Upper lobe of right lung (tissue), 1 donor: Measurements from ENCODE around the gene FKBP7. TPM values are rescaled to one million over a fixed set of nuclear protein-coding genes. Genes with fewer than 3 reads are reported as not detected.
"Not testable (repeated sequence)": the region's sequence is repeated elsewhere in the genome, so short reads cannot be mapped to it uniquely, and the experiment has no call there.

ENCODE experiments used
- ATAC-seq: fragments of 200-7000 bp; cut with Tn5 transposase; one replicate; pipeline ENCODE4 v1.9.1; 2020; ENCODE audit warnings: mild to moderate bottlenecking, moderate library complexity
- DNase-seq: peaks from one replicate; pipeline ENCODE4 v3.0.0-alpha.2; 2020
- H3K27ac ChIP-seq: fragments of 200-600 bp; one replicate; pipeline ENCODE4 v1.8.0; 2022
- H3K27me3 ChIP-seq: fragments of 200-600 bp; one replicate; pipeline ENCODE4 v1.8.0; 2022; ENCODE audit warnings: mild to moderate bottlenecking
- H3K36me3 ChIP-seq: fragments of 200-600 bp; one replicate; pipeline ENCODE4 v1.8.0; 2022
- H3K4me1 ChIP-seq: fragments of 200-600 bp; one replicate; pipeline ENCODE4 v1.8.0; 2022
- H3K4me3 ChIP-seq: fragments of 200-600 bp; one replicate; pipeline ENCODE4 v1.8.0; 2022; ENCODE audit warnings: mild to moderate bottlenecking
- H3K9me3 ChIP-seq: fragments of 200-600 bp; one replicate; pipeline ENCODE4 v1.8.0; 2022
- intact Hi-C: fragments of 100-400 bp; cut with DNase I; formaldehyde crosslinking; loops from one replicate; pipeline ENCODE4 v1.11.0; 2022
- total RNA-seq: library from RNA; stranded (reverse); fragmentation: NEBNext Ultra II Directional; extraction: Animal tissue kit (Norgen Biotek cat#: 25700); gene quantifications from one replicate; pipeline ENCODE4 v1.2.1, GENCODE V29; 2021
- TF ChIP-seq, protein P1 (sequence below): fragments of 200-600 bp; IDR thresholded peaks from one replicate; pipeline ENCODE4 v1.8.0; 2022; ENCODE audit warnings: antibody characterized with exemption
- donor health status: DM: no; HTN: yes; CAD: no; lungs with severe emphysema.

The FKBP7 gene
- total RNA-seq, 1 donor from 2014 or later: 7.3 TPM

GRCh38 chr2:178478130-178478438 is 316 bp downstream of the FKBP7 start:
- H3K4me1 ChIP-seq: peaks cover 31% of the 10 kb centered on the region
- TF ChIP-seq, protein P1, sequence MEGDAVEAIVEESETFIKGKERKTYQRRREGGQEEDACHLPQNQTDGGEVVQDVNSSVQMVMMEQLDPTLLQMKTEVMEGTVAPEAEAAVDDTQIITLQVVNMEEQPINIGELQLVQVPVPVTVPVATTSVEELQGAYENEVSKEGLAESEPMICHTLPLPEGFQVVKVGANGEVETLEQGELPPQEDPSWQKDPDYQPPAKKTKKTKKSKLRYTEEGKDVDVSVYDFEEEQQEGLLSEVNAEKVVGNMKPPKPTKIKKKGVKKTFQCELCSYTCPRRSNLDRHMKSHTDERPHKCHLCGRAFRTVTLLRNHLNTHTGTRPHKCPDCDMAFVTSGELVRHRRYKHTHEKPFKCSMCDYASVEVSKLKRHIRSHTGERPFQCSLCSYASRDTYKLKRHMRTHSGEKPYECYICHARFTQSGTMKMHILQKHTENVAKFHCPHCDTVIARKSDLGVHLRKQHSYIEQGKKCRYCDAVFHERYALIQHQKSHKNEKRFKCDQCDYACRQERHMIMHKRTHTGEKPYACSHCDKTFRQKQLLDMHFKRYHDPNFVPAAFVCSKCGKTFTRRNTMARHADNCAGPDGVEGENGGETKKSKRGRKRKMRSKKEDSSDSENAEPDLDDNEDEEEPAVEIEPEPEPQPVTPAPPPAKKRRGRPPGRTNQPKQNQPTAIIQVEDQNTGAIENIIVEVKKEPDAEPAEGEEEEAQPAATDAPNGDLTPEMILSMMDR: no peak
- H3K27me3 ChIP-seq: no peaks in the 10 kb centered on the region
- intact Hi-C loops: no loop called here
- no peaks in the 10 kb centered on the region for H3K9me3 ChIP-seq
- H3K27ac ChIP-seq: peak overlapping the region; percentile 92
- peak overlapping the region; percentile 63 for H3K4me3 ChIP-seq
- DNase-seq: no peak
- no peaks in the 10 kb centered on the region for H3K36me3 ChIP-seq
- ATAC-seq: no peak

GRCh38 chr2:178477443-178478129 is 814 bp downstream of the FKBP7 start:
- Histone ChIP-seq H3K27me3 (no peaks in the 10 kb centered on the region), H3K36me3 (no peaks in the 10 kb centered on the region), H3K4me1 (peaks cover 26% of the 10 kb centered on the region), H3K4me3 (peak overlapping the region; percentile 63), H3K9me3 (no peaks in the 10 kb centered on the region), H3K27ac (peak overlapping the region; percentile 92)
- ATAC-seq: no peak
- intact Hi-C loops: no loop called here
- no peak for DNase-seq
- TF ChIP-seq, protein P1: no peak

DNA sequence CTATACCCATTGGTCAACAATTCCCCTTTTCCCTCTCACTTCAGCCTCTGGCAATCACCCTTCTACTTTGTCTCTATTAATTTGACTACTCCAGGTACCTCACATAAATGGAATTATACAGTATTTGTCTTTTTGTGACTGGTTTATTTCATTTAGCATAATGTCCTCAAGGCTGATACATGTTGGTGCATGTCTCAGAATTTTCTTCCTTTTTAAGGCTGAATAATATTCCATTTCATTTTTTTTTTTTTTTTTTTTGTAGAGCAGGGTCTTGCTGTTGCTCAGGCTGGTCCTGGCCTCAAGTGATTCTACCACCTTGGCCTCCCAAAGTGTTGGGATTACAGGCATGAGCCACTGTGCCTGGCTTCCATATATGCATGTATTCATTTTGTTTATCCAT is 1.9 kb downstream of the FKBP7 start:
- peaks cover 15% of the 10 kb centered on the region for H3K4me1 ChIP-seq
- H3K9me3 ChIP-seq: no peaks in the 10 kb centered on the region
- intact Hi-C loops: no loop called here
- ATAC-seq: no peak
- no peak overlapping the region for H3K4me3 ChIP-seq
- H3K36me3 ChIP-seq: no peaks in the 10 kb centered on the region
- no peak for DNase-seq
- no peak overlapping the region for H3K27ac ChIP-seq
- TF ChIP-seq, protein P1: no peak
- no peaks in the 10 kb centered on the region for H3K27me3 ChIP-seq

DNA sequence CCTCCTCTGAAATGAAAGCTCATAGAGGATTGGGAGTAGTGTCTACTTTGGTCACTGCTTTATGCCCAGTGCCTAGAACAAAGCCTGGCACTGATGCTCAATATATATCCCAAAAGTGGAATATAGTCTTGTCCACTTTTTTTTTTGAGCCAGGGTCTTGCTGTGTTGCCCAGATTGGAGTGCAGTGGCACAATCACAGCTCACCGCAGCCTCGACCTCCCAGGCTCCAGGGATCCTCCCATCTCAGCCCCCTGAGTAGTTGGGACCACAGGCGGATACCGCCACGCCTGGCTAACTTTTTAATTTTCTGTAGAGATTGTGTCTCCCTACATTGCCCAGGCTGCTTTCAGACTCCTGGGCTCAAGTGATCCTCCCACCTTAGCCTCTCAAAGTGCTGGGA is 3.8 kb downstream of the FKBP7 start:
- TF ChIP-seq, protein P1: no peak
- Histone ChIP-seq H3K9me3 (no peaks in the 10 kb centered on the region), H3K4me3 (no peak overlapping the region), H3K4me1 (peaks cover 8% of the 10 kb centered on the region), H3K27me3 (no peaks in the 10 kb centered on the region), H3K27ac (no peak overlapping the region), H3K36me3 (no peaks in the 10 kb centered on the region)
- ATAC-seq (no peak), DNase-seq (no peak)
- intact Hi-C loops: no loop called here

- TF ChIP-seq, protein P1: no peak
- intact Hi-C loops: no loop called here
- DNase-seq: no peak
- ATAC-seq: no peak
- Histone ChIP-seq H3K9me3 (no peaks in the 10 kb centered on the region), H3K27me3 (no peaks in the 10 kb centered on the region), H3K27ac (no peak overlapping the region), H3K4me1 (peaks cover 1% of the 10 kb centered on the region), H3K36me3 (no peaks in the 10 kb centered on the region), H3K4me3 (no peak overlapping the region)
Observed at GRCh38 chr2:178473931-178474330, 4.5 kb downstream of the FKBP7 start.

- Histone ChIP-seq H3K27ac (no peak overlapping the region), H3K9me3 (no peaks in the 10 kb centered on the region), H3K4me1 (no peaks in the 10 kb centered on the region), H3K4me3 (no peak overlapping the region), H3K36me3 (peaks cover 3% of the 10 kb centered on the region), H3K27me3 (no peaks in the 10 kb centered on the region)
- intact Hi-C loops: no loop called here
- ATAC-seq: no peak
- TF ChIP-seq, protein P1: no peak
- DNase-seq: no peak
Observed at GRCh38 chr2:178473373-178473772, 5.0 kb downstream of the FKBP7 start.

DNA sequence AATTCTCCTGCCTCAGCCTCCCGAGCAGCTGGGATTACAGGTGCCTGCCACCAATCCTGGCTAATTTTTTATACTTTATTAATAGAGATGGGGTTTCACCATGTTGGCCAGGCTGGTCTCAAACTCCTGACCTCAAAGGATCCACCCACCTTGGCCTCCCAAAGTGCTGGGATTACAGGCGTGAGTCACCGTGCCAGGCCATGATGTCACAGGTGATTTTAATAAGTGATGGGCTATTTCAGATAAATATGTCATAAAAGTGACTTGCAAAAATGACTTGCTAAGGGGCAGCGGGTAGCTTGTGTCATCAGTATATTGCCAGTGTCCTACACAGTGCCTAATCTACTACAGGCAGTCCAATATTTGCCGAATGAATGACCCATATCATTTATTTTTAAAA is 7.1 kb downstream of the FKBP7 start:
- ATAC-seq, intact Hi-C loops, DNase-seq: not testable (repeated sequence)

More for the DNA sequence above, 7.1 kb downstream of the FKBP7 start:
- H3K9me3 ChIP-seq, H3K27ac ChIP-seq, H3K36me3 ChIP-seq, H3K4me3 ChIP-seq, H3K27me3 ChIP-seq, H3K4me1 ChIP-seq: not testable (repeated sequence)
